Measurements from ENCODE around the gene PAK2.

Gene PAK2

GRCh38 chr3:196756732-196757131, 17.1 kb downstream of the PAK2 start:
- Histone ChIP-seq H3K4me1 (no peaks in the 10 kb centered on the region), H4K20me1 (peaks cover 63% of the 10 kb centered on the region), H3K4me2 (no peak overlapping the region), H3K36me3 (peaks cover 90% of the 10 kb centered on the region), H3K27me3 (no peaks in the 10 kb centered on the region), H3K4me3 (no peak overlapping the region), H3K9ac (no peak overlapping the region), H3K27ac (no peak overlapping the region), H3K9me3 (peaks cover 85% of the 10 kb centered on the region)
- no peak for TF ChIP-seq Cebpa-rat (IDR thresholded peaks at IDR 0.05)

- Histone ChIP-seq H3K27me3 (no peaks in the 10 kb centered on the region), H3K9me3 (peaks cover 85% of the 10 kb centered on the region), H3K36me3 (peaks cover 85% of the 10 kb centered on the region), H3K27ac (no peak overlapping the region), H3K4me1 (no peaks in the 10 kb centered on the region), H3K9ac (no peak overlapping the region), H3K4me2 (no peak overlapping the region), H3K4me3 (no peak overlapping the region), H4K20me1 (peaks cover 60% of the 10 kb centered on the region)
- no peak for TF ChIP-seq Cebpa-rat (IDR thresholded peaks at IDR 0.05)
Measured at GRCh38 chr3:196757876-196758739, 18.5 kb downstream of the PAK2 start.

- Histone ChIP-seq H4K20me1 (peaks cover 78% of the 10 kb centered on the region), H3K4me3 (no peak overlapping the region), H3K4me2 (no peak overlapping the region), H3K9ac (no peak overlapping the region), H3K27me3 (no peaks in the 10 kb centered on the region), H3K4me1 (no peaks in the 10 kb centered on the region), H3K27ac (no peak overlapping the region), H3K36me3 (peaks cover 71% of the 10 kb centered on the region), H3K9me3 (peaks cover 74% of the 10 kb centered on the region)
- TF ChIP-seq Cebpa-rat (IDR thresholded peaks at IDR 0.05) = no peak
Measured at GRCh38 chr3:196763179-196763578, 23.5 kb downstream of the PAK2 start.

- H3K9me3 ChIP-seq = peaks cover 71% of the 10 kb centered on the region
- no peak overlapping the region for H3K27ac ChIP-seq
- H3K36me3 ChIP-seq = peaks cover 71% of the 10 kb centered on the region
- no peak overlapping the region for H3K4me2 ChIP-seq
- TF ChIP-seq Cebpa-rat (IDR thresholded peaks at IDR 0.05) = no peak
- H3K4me3 ChIP-seq = no peak overlapping the region
- no peaks in the 10 kb centered on the region for H3K27me3 ChIP-seq
- H3K4me1 ChIP-seq = no peaks in the 10 kb centered on the region
- no peak overlapping the region for H3K9ac ChIP-seq
- peaks cover 80% of the 10 kb centered on the region for H4K20me1 ChIP-seq
Measured at GRCh38 chr3:196765454-196765853, 25.8 kb downstream of the PAK2 start.

GRCh38 chr3:196771067-196771466, 31.4 kb downstream of the PAK2 start:
- Histone ChIP-seq H4K20me1 (peaks cover 100% of the 10 kb centered on the region), H3K9ac (no peak overlapping the region), H3K9me3 (peaks cover 46% of the 10 kb centered on the region), H3K4me1 (peaks cover 37% of the 10 kb centered on the region), H3K4me2 (peak overlapping the region; percentile 56), H3K36me3 (peaks cover 59% of the 10 kb centered on the region), H3K4me3 (no peak overlapping the region), H3K27me3 (no peaks in the 10 kb centered on the region), H3K27ac (no peak overlapping the region)
- TF ChIP-seq Cebpa-rat (IDR thresholded peaks at IDR 0.05) = no peak

- Histone ChIP-seq H3K9me3 (peaks cover 48% of the 10 kb centered on the region), H3K36me3 (peaks cover 66% of the 10 kb centered on the region), H3K4me2 (peak overlapping the region; percentile 56), H3K4me1 (peaks cover 37% of the 10 kb centered on the region), H3K4me3 (no peak overlapping the region), H3K27me3 (no peaks in the 10 kb centered on the region), H4K20me1 (peaks cover 100% of the 10 kb centered on the region), H3K9ac (no peak overlapping the region), H3K27ac (no peak overlapping the region)
- no peak for TF ChIP-seq Cebpa-rat (IDR thresholded peaks at IDR 0.05)
Measured at GRCh38 chr3:196772102-196772501, 32.4 kb downstream of the PAK2 start.

- Histone ChIP-seq H3K9me3 (peaks cover 50% of the 10 kb centered on the region), H3K27me3 (no peaks in the 10 kb centered on the region), H3K36me3 (peaks cover 67% of the 10 kb centered on the region), H3K4me1 (peaks cover 37% of the 10 kb centered on the region), H3K4me2 (no peak overlapping the region; the same call in 1 of the 2 replicates), H4K20me1 (peaks cover 100% of the 10 kb centered on the region), H3K4me3 (no peak overlapping the region), H3K9ac (no peak overlapping the region), H3K27ac (no peak overlapping the region)
- TF ChIP-seq Cebpa-rat (IDR thresholded peaks at IDR 0.05) = no peak
Measured at GRCh38 chr3:196772897-196773296, 33.2 kb downstream of the PAK2 start.

GRCh38 chr3:196774191-196774820, 34.6 kb downstream of the PAK2 start:
- H4K20me1 ChIP-seq = peaks cover 100% of the 10 kb centered on the region
- peaks cover 53% of the 10 kb centered on the region for H3K9me3 ChIP-seq
- no peak overlapping the region; the same call in 1 of the 2 replicates for H3K4me3 ChIP-seq
- H3K27ac ChIP-seq = no peak overlapping the region
- no peaks in the 10 kb centered on the region for H3K27me3 ChIP-seq
- H3K9ac ChIP-seq = no peak overlapping the region
- peak overlapping the region; percentile 57 for H3K4me2 ChIP-seq
- peaks cover 37% of the 10 kb centered on the region for H3K4me1 ChIP-seq
- peaks cover 67% of the 10 kb centered on the region for H3K36me3 ChIP-seq
- TF ChIP-seq Cebpa-rat (IDR thresholded peaks at IDR 0.05) = no peak

- no peaks in the 10 kb centered on the region for H3K27me3 ChIP-seq
- H3K9ac ChIP-seq = no peak overlapping the region
- peaks cover 100% of the 10 kb centered on the region for H4K20me1 ChIP-seq
- no peak overlapping the region for H3K4me3 ChIP-seq
- no peak for TF ChIP-seq Cebpa-rat (IDR thresholded peaks at IDR 0.05)
- peaks cover 54% of the 10 kb centered on the region for H3K9me3 ChIP-seq
- peaks cover 37% of the 10 kb centered on the region for H3K4me1 ChIP-seq
- H3K27ac ChIP-seq = no peak overlapping the region
- H3K36me3 ChIP-seq = peaks cover 67% of the 10 kb centered on the region
- no peak overlapping the region for H3K4me2 ChIP-seq
Measured at GRCh38 chr3:196774848-196775422, 35.3 kb downstream of the PAK2 start.

- H3K4me2 ChIP-seq = no peak overlapping the region
- H3K9me3 ChIP-seq = peaks cover 56% of the 10 kb centered on the region
- H3K4me1 ChIP-seq = peaks cover 37% of the 10 kb centered on the region
- no peaks in the 10 kb centered on the region for H3K27me3 ChIP-seq
- H3K36me3 ChIP-seq = peaks cover 70% of the 10 kb centered on the region
- no peak overlapping the region for H3K4me3 ChIP-seq
- TF ChIP-seq Cebpa-rat (IDR thresholded peaks at IDR 0.05) = no peak
- no peak overlapping the region for H3K9ac ChIP-seq
- no peak overlapping the region for H3K27ac ChIP-seq
- peaks cover 100% of the 10 kb centered on the region for H4K20me1 ChIP-seq
Measured at GRCh38 chr3:196775938-196776337, 36.3 kb downstream of the PAK2 start.
